Cerebellar cortex (tissue), 1 donor: ENCODE data around the gene EAF2.
"Not testable (repeated sequence)": the region's sequence is repeated elsewhere in the genome, so short reads cannot be mapped to it uniquely, and the experiment has no call there.

Source experiments
- DNase-seq: peaks from one replicate; pipeline ENCODE4 v3.0.0-alpha.2; 2015; ENCODE audit warnings: low spot score

The EAF2 gene

DNA sequence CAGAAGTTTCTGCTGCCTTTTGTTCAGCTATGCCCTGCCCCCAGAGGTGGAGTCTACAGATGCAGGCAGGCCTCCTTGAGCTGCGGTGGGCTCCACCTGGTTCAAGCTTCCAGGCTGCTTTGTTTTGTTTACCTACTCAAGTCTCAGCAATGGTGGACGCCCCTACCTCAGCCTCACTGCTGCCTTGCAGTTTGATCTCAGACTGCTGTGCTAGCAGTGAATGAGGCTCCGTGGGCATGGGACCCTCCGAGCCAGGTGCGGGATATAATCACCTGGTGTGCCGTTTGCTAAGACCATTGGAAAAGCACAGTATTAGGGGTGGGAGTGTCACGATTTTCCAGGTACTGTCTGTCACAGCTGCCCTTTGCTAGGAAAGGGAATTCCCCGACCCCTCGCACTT lies 28.2 kb downstream of the EAF2 start:
- not testable (repeated sequence) for DNase-seq

- DNase-seq: no peak
Measured at GRCh38 chr3:121863801-121864200, 28.8 kb downstream of the EAF2 start.

DNA sequence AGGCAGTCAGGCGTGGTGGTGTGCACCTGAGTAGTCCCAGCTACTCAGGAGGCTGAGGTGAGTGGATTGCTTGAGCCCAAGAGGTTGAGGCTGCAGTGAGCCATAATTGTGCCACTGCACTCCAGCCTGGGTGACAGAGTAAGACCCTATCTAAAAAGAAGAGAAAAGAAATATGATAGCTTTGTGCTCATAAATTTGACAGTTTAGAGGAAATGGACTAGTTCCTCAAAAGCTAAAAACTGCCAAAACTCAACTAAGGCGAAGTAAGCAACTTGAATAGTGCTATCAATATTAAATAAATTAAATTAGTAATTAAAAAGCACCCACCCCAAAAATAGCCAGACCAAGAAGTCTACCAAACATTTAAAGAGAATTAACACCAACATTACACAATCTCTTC lies 34.7 kb downstream of the EAF2 start:
- DNase-seq: no peak

GRCh38 chr3:121870717-121871116 lies 35.7 kb downstream of the EAF2 start:
- no peak for DNase-seq

- no peak for DNase-seq
Measured at GRCh38 chr3:121871430-121871829, 36.4 kb downstream of the EAF2 start.

- DNase-seq: no peak
Measured at GRCh38 chr3:121878411-121878810, 43.4 kb downstream of the EAF2 start.

- DNase-seq: peak; percentile 8
Measured at GRCh38 chr3:121883507-121883906, 48.5 kb downstream of the EAF2 start.

DNA sequence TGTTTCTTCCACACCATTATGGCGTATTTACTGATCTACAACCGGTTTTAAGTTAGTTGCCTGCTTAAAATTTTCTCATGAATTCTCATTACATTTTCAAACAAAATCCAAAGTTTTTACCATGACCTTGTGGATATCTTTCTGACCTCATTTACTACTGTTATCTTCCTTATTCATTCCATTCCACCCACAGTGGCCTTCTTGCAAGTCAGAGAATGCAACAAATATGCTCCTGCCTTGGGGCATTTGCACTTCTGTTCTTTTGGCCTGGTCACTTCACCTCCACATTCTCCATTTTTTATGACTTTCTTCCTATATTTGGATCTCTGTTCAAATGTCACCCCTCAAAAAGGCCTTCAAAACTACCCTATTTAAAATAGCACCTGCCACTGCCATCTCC lies 50.4 kb downstream of the EAF2 start:
- DNase-seq: no peak

GRCh38 chr3:121894301-121894990 lies 59.4 kb downstream of the EAF2 start, which contains the start of gene SLC15A2:
SLC15A2 (plus strand) TSS chr3:121894401; CDS start chr3:121894477, 76 bp downstream.
- peak; percentile 20 for DNase-seq

GRCh38 chr3:121895121-121895520 lies 60.1 kb downstream of the EAF2 start:
- DNase-seq: no peak

GRCh38 chr3:121895736-121896135 lies 60.7 kb downstream of the EAF2 start:
- DNase-seq: no peak

GRCh38 chr3:121896823-121897222 lies 61.8 kb downstream of the EAF2 start:
- DNase-seq: no peak

- DNase-seq: no peak
Measured at GRCh38 chr3:121897296-121897695, 62.3 kb downstream of the EAF2 start.

GRCh38 chr3:121913305-121913990 lies 78.4 kb downstream of the EAF2 start:
- DNase-seq: no peak

- no peak for DNase-seq
Measured at GRCh38 chr3:121914081-121914998, 79.3 kb downstream of the EAF2 start.

- DNase-seq: peak; percentile 11
Measured at GRCh38 chr3:121916189-121916588, 81.2 kb downstream of the EAF2 start.

GRCh38 chr3:121918779-121919483 lies 83.9 kb downstream of the EAF2 start:
- DNase-seq: no peak

GRCh38 chr3:121924734-121925133 lies 89.7 kb downstream of the EAF2 start:
- DNase-seq: no peak

- DNase-seq: no peak
Measured at GRCh38 chr3:121926380-121926779, 91.4 kb downstream of the EAF2 start.
